GM18907 (cell line): ENCODE data around the gene METAP1D.
A peak's percentile ranks its signal among the peaks of the same experiment; 100 is the strongest.
"Not testable (repeated sequence)": the region's sequence is repeated elsewhere in the genome, so short reads cannot be mapped to it uniquely, and the experiment has no call there.

Experiments used
- ATAC-seq: cut with Tn5 transposase; IDR thresholded peaks from one replicate; pipeline ENCODE4 v1.9.1; 2021; ENCODE audit warnings: mild to moderate bottlenecking, moderate library complexity; ENCODE audit not compliant: unreplicated experiment

METAP1D gene

GRCh38 chr2:171999604-172000469, at the start of gene METAP1D:
Gene METAP1D, plus strand, starts transcription at chr2:171999953. Its CDS starts 17 bp downstream, at chr2:171999970.
- ATAC-seq, result peak; percentile 96

GRCh38 chr2:171952276-171952675, 47.5 kb upstream of the METAP1D start:
- no peak for ATAC-seq

- ATAC-seq, result no peak
Measured at GRCh38 chr2:171952748-171953147, 47.0 kb upstream of the METAP1D start.

GRCh38 chr2:171956135-171956825, 43.5 kb upstream of the METAP1D start:
- no peak for ATAC-seq

GRCh38 chr2:171957061-171957460, 42.7 kb upstream of the METAP1D start:
- no peak for ATAC-seq

GRCh38 chr2:171958475-171958874, 41.3 kb upstream of the METAP1D start:
- no peak for ATAC-seq

- no peak for ATAC-seq
Measured at GRCh38 chr2:171959998-171960397, 39.8 kb upstream of the METAP1D start.

GRCh38 chr2:171960570-171960969, 39.2 kb upstream of the METAP1D start:
- no peak for ATAC-seq

- ATAC-seq, result no peak
Measured at GRCh38 chr2:171963198-171963597, 36.6 kb upstream of the METAP1D start.

- no peak for ATAC-seq
Measured at GRCh38 chr2:171964308-171964707, 35.4 kb upstream of the METAP1D start.

GRCh38 chr2:171965238-171965637, 34.5 kb upstream of the METAP1D start:
- ATAC-seq, result no peak

- no peak for ATAC-seq
Measured at GRCh38 chr2:171965661-171966060, 34.1 kb upstream of the METAP1D start.

GRCh38 chr2:171966235-171966634, 33.5 kb upstream of the METAP1D start:
- no peak for ATAC-seq

- ATAC-seq, result no peak
Measured at GRCh38 chr2:171966688-171967087, 33.1 kb upstream of the METAP1D start.

GRCh38 chr2:171968509-171968908, 31.2 kb upstream of the METAP1D start:
- ATAC-seq, result no peak

- ATAC-seq, result no peak
Measured at GRCh38 chr2:171972329-171972982, 27.3 kb upstream of the METAP1D start.

GRCh38 chr2:171979103-171979502, 20.6 kb upstream of the METAP1D start:
- no peak for ATAC-seq

- ATAC-seq, result not testable (repeated sequence)
Measured at GRCh38 chr2:171983924-171984323, 15.8 kb upstream of the METAP1D start.

- no peak for ATAC-seq
Measured at GRCh38 chr2:171985076-171985475, 14.7 kb upstream of the METAP1D start.

GRCh38 chr2:171986778-171987177, 13.0 kb upstream of the METAP1D start:
- no peak for ATAC-seq

- no peak for ATAC-seq
Measured at GRCh38 chr2:171991027-171991426, 8.7 kb upstream of the METAP1D start.

GRCh38 chr2:171995586-171995985, 4.2 kb upstream of the METAP1D start:
- no peak for ATAC-seq
